GM12878 (cell line): Measurements from ENCODE around the gene PHEX. TPM values are rescaled to one million over a fixed set of nuclear protein-coding genes. Genes with fewer than 3 reads are reported as not detected.

ENCODE experiments used
- ASH2L ChIP-seq: fragments of 300-600, 200-600 bp; sonication (generic); IDR thresholded peaks from 2 replicates; pipeline ENCODE4 v1.6.1; 2017; ENCODE audit warnings: low read depth, mild to moderate bottlenecking, borderline replicate concordance
- ATF2 ChIP-seq: IDR thresholded peaks from 2 replicates; pipeline ENCODE4 v1.6.1; 2012; ENCODE audit warnings: low read length, inconsistent platforms
- BCL11A ChIP-seq: IDR thresholded peaks from 2 replicates; pipeline ENCODE4 v1.6.1; 2011; ENCODE audit warnings: low read depth, low read length
- BMI1 ChIP-seq: fragments of 450-650 bp; IDR thresholded peaks from 2 replicates; pipeline ENCODE4 v1.6.1; 2016; ENCODE audit warnings: mild to moderate bottlenecking, moderate library complexity, borderline replicate concordance
- CEBPB ChIP-seq, 2 experiments: fragments of 150-350 bp in 1 of 2; IDR thresholded peaks; 2 replicates each; pipeline ENCODE4 v1.6.1; 2012 to 2014; ENCODE audit warnings: low read depth in 2 of 2, low read length in 2 of 2, borderline replicate concordance in 1 of 2, inconsistent platforms in 1 of 2
- EED ChIP-seq: sonication (generic); IDR thresholded peaks from 2 replicates; pipeline ENCODE4 v1.6.1; 2016; ENCODE audit warnings: antibody characterized with exemption, low read depth
- EP300 ChIP-seq, 2 experiments: fragments of 150-350 bp in 1 of 2; IDR thresholded peaks; 2 replicates each; pipeline ENCODE4 v1.6.1; 2011 to 2012; ENCODE audit warnings: low read depth in 2 of 2, low read length in 2 of 2, borderline replicate concordance in 1 of 2, improper control_type of control experiment in 1 of 2, inconsistent platforms in 1 of 2; ENCODE audit not compliant: control insufficient read depth in 1 of 2
- FOXM1 ChIP-seq: IDR thresholded peaks from 2 replicates; pipeline ENCODE4 v1.6.1; 2012; ENCODE audit warnings: low read depth, mild to moderate bottlenecking, inconsistent platforms, low read length, moderate library complexity
- HDAC2 ChIP-seq: fragments of 200-600 bp; sonication (generic); IDR thresholded peaks from 2 replicates; pipeline ENCODE4 v1.6.1; 2017
- IKZF1 ChIP-seq: fragments of 450-650 bp; conservative IDR thresholded peaks from 2 replicates; pipeline ENCODE4 v1.6.1; 2017; ENCODE audit warnings: antibody characterized with exemption, mild to moderate bottlenecking
- IKZF2 ChIP-seq, 2 experiments: fragments of 450-650 bp; IDR thresholded peaks; 2 replicates each; pipeline ENCODE4 v1.6.1; 2017; ENCODE audit warnings: mild to moderate bottlenecking in 2 of 2, moderate library complexity in 2 of 2
- JUNB ChIP-seq: IDR thresholded peaks from 2 replicates; pipeline ENCODE4 v1.6.1; 2016; ENCODE audit warnings: antibody characterized with exemption, mild to moderate bottlenecking
- MEF2A ChIP-seq: IDR thresholded peaks from 2 replicates; pipeline ENCODE4 v1.6.1; 2011; ENCODE audit warnings: low read depth, mild to moderate bottlenecking, low read length, moderate library complexity; ENCODE audit not compliant: insufficient read depth
- MEF2B ChIP-seq: fragments of 450-650 bp; IDR thresholded peaks from 2 replicates; pipeline ENCODE4 v1.6.1; 2018; ENCODE audit warnings: mild to moderate bottlenecking, moderate library complexity; ENCODE audit not compliant: partially characterized antibody, poor library complexity, severe bottlenecking
- MLLT1 ChIP-seq: fragments of 450-650 bp; IDR thresholded peaks from 2 replicates; pipeline ENCODE4 v1.6.1; 2016; ENCODE audit warnings: mild to moderate bottlenecking
- MTA2 ChIP-seq: fragments of 450-650 bp; IDR thresholded peaks from 2 replicates; pipeline ENCODE4 v1.6.1; 2016; ENCODE audit warnings: low read depth, mild to moderate bottlenecking, moderate library complexity
- MTA3 ChIP-seq: IDR thresholded peaks from 2 replicates; pipeline ENCODE4 v1.6.1; 2012; ENCODE audit warnings: low read length, inconsistent platforms, borderline replicate concordance
- MYC ChIP-seq: IDR thresholded peaks from 2 replicates; pipeline ENCODE4 v1.6.1; 2011; ENCODE audit warnings: mild to moderate bottlenecking, low read length, moderate library complexity, inconsistent platforms; ENCODE audit not compliant: insufficient read depth, insufficient replicate concordance, insufficient read length, severe bottlenecking
- NR2F1 ChIP-seq: fragments of 450-650 bp; conservative IDR thresholded peaks from 2 replicates; pipeline ENCODE4 v1.6.1; 2017; ENCODE audit warnings: mild to moderate bottlenecking
- RELB ChIP-seq: fragments of 450-650 bp; IDR thresholded peaks from 2 replicates; pipeline ENCODE4 v1.6.1; 2017; ENCODE audit warnings: low read depth, mild to moderate bottlenecking, moderate library complexity
- RUNX3 ChIP-seq: IDR thresholded peaks from 2 replicates; pipeline ENCODE4 v1.6.1; 2012; ENCODE audit warnings: low read length, inconsistent platforms
- TCF3 ChIP-seq: IDR thresholded peaks from 2 replicates; pipeline ENCODE4 v1.6.1; 2012; ENCODE audit warnings: low read depth, mild to moderate bottlenecking, low read length, borderline replicate concordance; ENCODE audit not compliant: insufficient read depth
- ZNF24 ChIP-seq: fragments of 450-650 bp; IDR thresholded peaks from 2 replicates; pipeline ENCODE4 v1.6.1; 2017; ENCODE audit warnings: antibody characterized with exemption, mild to moderate bottlenecking
- polyA plus RNA-seq, 11 experiments: library from polyadenylated mRNA; depleted of rRNA in 4 of 11; unstranded in 6 of 11; stranded (reverse) in 5 of 11; fragments of >200 nt; fragmentation: Nextera tagmentation in 4 of 11; fragmentation: Illumina TruSeq in 1 of 11; extraction: Ambion mirVana in 4 of 11; extraction: Trizol in 1 of 11; gene quantifications; 1 replicate in 1 of 11; 2 replicates in 10 of 11; pipeline versions ENCODE4 v1.2.1 to v1.2.3, GENCODE V29; 2011 to 2016; ENCODE audit warnings: inconsistent platforms in 2 of 11, missing spikeins in 2 of 11, low read depth in 1 of 11
- total RNA-seq, 4 experiments: library from RNA; depleted of rRNA in 3 of 4; stranded (reverse); fragments of >200 nt in 3 of 4; fragmentation: Illumina TruSeq in 1 of 4; extraction: Trizol in 1 of 4; gene quantifications; 2 replicates each; pipeline versions ENCODE4 v1.2.1 to v1.2.3, GENCODE V29; 2013 to 2021
- TF ChIP-seq, protein P1 (sequence below): IDR thresholded peaks from 2 replicates; pipeline ENCODE4 v1.6.1; 2012; ENCODE audit warnings: low read depth, low read length, improper control_type of control experiment

The PHEX gene
- total and polyA plus RNA-seq, 10 of the 15 experiments (the other 5 are each of a cell fraction or from before 2014, with no cell fraction given) = 0.12 to 97.2 (median 0.55) TPM

DNA sequence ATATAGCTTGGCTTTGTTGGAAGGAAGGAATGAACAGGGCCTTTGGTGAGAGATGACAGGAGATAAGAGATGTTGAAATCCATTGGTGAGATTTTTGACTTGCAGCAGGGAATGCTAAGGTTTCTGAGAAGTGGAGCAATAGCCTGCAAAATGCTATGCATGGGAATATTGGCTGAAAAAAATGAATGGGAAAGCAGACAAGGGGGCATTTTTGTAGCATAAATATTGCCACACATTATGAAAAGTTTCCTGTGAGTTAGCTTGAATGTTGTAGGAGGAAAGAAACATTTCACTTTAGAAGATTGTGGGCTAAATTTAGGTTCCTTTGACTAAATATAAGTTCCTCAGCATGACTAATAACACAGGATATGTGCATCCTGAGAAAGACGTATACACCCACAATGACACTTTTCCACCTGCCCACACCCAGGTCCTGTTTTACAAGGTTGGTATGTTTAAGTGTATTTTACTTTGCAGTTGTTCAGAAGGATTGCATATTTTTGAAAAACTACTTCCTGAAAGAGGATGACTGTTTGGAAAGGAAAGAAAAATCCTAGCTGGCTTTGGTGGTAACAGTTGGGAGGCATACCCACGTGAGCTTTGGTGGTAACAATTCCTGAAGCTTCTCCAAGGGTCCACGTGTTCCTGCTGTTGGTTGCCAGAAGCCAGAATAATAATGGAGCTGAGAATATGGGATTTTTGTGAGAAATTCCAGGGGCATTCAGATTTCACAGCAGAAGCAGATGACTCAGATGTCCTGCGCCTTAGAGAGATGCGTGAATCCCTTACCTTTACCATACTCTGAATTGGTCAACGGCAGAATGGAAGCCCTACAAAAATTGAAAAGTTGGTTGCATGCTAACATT lies 28.5 kb downstream of the PHEX start (continued):
- peak; percentile 78 for TF ChIP-seq RUNX3
- TF ChIP-seq BCL11A = peak; percentile 50; the same call in 1 of the 2 replicates
- TF ChIP-seq MEF2A = peak; percentile 90
- peak; percentile 70; the same call in 1 of the 2 replicates for TF ChIP-seq RELB
- TF ChIP-seq CEBPB (IDR thresholded peaks at IDR 0.05; ENCODE audit: borderline replicate concordance in 1 of 2, low read depth in 2 of 2, low read length in 2 of 2) = 0 out of 4 replicates have a peak, but pooled peaks of 1 of the 2 experiments have one; percentile 43
- TF ChIP-seq ASH2L = no peak
- TF ChIP-seq EP300 (IDR thresholded peaks at IDR 0.05; ENCODE audit: borderline replicate concordance in 1 of 2, control insufficient read depth in 1 of 2, low read depth in 2 of 2, low read length in 2 of 2) = peak; percentile 69; a peak in 2 of 4 replicates
- no peak for TF ChIP-seq HDAC2
- TF ChIP-seq NR2F1 = peak; percentile 57; the same call in 1 of the 2 replicates
- no peak for TF ChIP-seq MYC
- TF ChIP-seq MTA2 = peak; percentile 83
- TF ChIP-seq, protein P1, sequence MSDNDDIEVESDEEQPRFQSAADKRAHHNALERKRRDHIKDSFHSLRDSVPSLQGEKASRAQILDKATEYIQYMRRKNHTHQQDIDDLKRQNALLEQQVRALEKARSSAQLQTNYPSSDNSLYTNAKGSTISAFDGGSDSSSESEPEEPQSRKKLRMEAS = no peak
- 0 out of 2 replicates have a peak, but pooled peaks have one; percentile 51 for TF ChIP-seq MTA3
- TF ChIP-seq ATF2 = peak; percentile 79
- TF ChIP-seq IKZF1 = peak; percentile 89
- peak; percentile 88 to 89 for TF ChIP-seq IKZF2 (IDR thresholded peaks at IDR 0.05)
- TF ChIP-seq BMI1 = 0 out of 2 replicates have a peak, but pooled peaks have one; percentile 44
- TF ChIP-seq MLLT1 = no peak
- TF ChIP-seq TCF3 = peak; percentile 38; the same call in 1 of the 2 replicates
- TF ChIP-seq ZNF24 = no peak
- peak; percentile 67 for TF ChIP-seq JUNB
- TF ChIP-seq MEF2B = peak; percentile 90
- peak; percentile 87; the same call in 1 of the 2 replicates for TF ChIP-seq FOXM1
- TF ChIP-seq EED = peak; percentile 73
- TF ChIP-seq, all 136 proteins: peak for 31
